ENCODE measurements around the gene OBSCN.

DNA sequence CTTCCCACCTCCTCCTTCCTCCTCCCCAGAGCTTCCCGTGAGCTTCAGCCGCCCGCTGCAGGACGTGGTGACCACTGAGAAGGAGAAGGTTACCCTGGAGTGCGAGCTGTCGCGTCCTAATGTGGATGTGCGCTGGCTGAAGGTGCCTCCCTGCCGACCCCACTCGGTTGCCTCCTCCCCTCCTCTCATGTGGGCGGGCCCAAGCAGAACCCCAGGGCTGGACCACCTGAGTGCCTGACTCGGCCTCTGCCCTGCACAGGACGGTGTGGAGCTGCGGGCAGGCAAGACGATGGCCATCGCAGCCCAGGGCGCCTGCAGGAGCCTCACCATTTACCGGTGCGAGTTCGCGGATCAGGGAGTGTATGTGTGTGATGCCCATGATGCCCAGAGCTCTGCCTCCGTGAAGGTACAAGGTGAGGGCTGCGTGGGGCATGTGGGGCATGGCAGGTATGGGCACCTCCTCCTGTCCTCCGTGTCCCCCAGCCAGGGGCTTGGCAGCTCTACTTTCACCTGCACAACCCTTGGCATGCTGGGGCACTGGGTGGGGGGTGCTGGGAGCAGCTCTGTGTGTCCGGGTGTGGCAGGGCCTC is 69.2 kb downstream of the OBSCN start:
- TF ChIP-seq, protein P1, sequence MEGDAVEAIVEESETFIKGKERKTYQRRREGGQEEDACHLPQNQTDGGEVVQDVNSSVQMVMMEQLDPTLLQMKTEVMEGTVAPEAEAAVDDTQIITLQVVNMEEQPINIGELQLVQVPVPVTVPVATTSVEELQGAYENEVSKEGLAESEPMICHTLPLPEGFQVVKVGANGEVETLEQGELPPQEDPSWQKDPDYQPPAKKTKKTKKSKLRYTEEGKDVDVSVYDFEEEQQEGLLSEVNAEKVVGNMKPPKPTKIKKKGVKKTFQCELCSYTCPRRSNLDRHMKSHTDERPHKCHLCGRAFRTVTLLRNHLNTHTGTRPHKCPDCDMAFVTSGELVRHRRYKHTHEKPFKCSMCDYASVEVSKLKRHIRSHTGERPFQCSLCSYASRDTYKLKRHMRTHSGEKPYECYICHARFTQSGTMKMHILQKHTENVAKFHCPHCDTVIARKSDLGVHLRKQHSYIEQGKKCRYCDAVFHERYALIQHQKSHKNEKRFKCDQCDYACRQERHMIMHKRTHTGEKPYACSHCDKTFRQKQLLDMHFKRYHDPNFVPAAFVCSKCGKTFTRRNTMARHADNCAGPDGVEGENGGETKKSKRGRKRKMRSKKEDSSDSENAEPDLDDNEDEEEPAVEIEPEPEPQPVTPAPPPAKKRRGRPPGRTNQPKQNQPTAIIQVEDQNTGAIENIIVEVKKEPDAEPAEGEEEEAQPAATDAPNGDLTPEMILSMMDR (conservative IDR thresholded peaks at IDR 0.05; ENCODE audit: low read depth, low read length), result no peak
- TF ChIP-seq EZH2 (IDR thresholded peaks at IDR 0.05; ENCODE audit: low read length, unreplicated experiment) (no peak), EZH2phosphoT487 (IDR thresholded peaks at IDR 0.05; ENCODE audit: borderline replicate concordance, low read length) (no peak)

Data from PC-3 (cell line).